ENCODE measurements around the gene CD99L2.

- TF ChIP-seq POLR2A (IDR thresholded peaks at IDR 0.05; ENCODE audit: low read length) (no peak), GATA1 (IDR thresholded peaks at IDR 0.05; ENCODE audit: low read depth, low read length) (no peak)
Measured at GRCh38 chrX:150763810-150764209, 134.7 kb downstream of the CD99L2 start.
